HL-60 (cell line): ENCODE results near the gene AMPD2.

Experiments used
- DNase-seq, 2 experiments: peaks; one replicate each; pipeline ENCODE4 v3.0.0-alpha.2; 2010 to 2020; ENCODE audit warnings: low read depth in 1 of 2, low spot score in 1 of 2
- H3K27ac ChIP-seq: fragments of 250-450 bp; sonication (Bioruptor Pico); replicated peaks from 2 replicates; pipeline ENCODE4 v1.5.1; 2020; ENCODE audit warnings: mild to moderate bottlenecking, moderate library complexity
- H3K27me3 ChIP-seq: fragments of 250-450 bp; sonication (Bioruptor Pico); 2 replicates; pipeline ENCODE4 v1.5.1; 2021; ENCODE audit warnings: mild to moderate bottlenecking, moderate library complexity; ENCODE audit not compliant: insufficient read depth, poor library complexity, severe bottlenecking
- H3K4me3 ChIP-seq: replicated peaks from 2 replicates; pipeline ENCODE4 v1.5.1; 2011; ENCODE audit warnings: mild to moderate bottlenecking, control low read depth, low read length; ENCODE audit not compliant: insufficient read depth
- CTCF ChIP-seq: IDR thresholded peaks from one replicate; pipeline ENCODE4 v1.5.1; 2011; ENCODE audit warnings: low read length, control low read depth, inconsistent platforms; ENCODE audit not compliant: insufficient read depth
- GABPA ChIP-seq: IDR thresholded peaks from 2 replicates; pipeline ENCODE4 v1.6.1; 2012; ENCODE audit warnings: low read depth
- POLR2AphosphoS5 ChIP-seq: IDR thresholded peaks from 2 replicates; pipeline ENCODE4 v1.6.1; 2012; ENCODE audit warnings: low read depth
- REST ChIP-seq: IDR thresholded peaks from 2 replicates; pipeline ENCODE4 v1.6.1; 2012; ENCODE audit warnings: low read depth; ENCODE audit not compliant: insufficient replicate concordance
- SPI1 ChIP-seq: IDR thresholded peaks from 2 replicates; pipeline ENCODE4 v1.6.1; 2012; ENCODE audit warnings: low read depth, mild to moderate bottlenecking, borderline replicate concordance

Gene AMPD2

GRCh38 chr1:109578947-109579443, 40.6 kb upstream of the AMPD2 start:
- no peak overlapping the region for H3K4me3 ChIP-seq
- DNase-seq: no peak
- H3K27ac ChIP-seq: no peak overlapping the region
- H3K27me3 ChIP-seq: no peaks in the 10 kb centered on the region
- TF ChIP-seq SPI1 (no peak), CTCF (no peak), REST (no peak), POLR2AphosphoS5 (no peak), GABPA (no peak)

- TF ChIP-seq CTCF: no peak
- no peak for TF ChIP-seq REST
- TF ChIP-seq SPI1: no peak
- no peak for TF ChIP-seq POLR2AphosphoS5
- TF ChIP-seq GABPA: no peak
- Histone ChIP-seq H3K27me3 (no peaks in the 10 kb centered on the region), H3K27ac (no peak overlapping the region), H3K4me3 (no peak overlapping the region)
- DNase-seq: no peak
Observed at GRCh38 chr1:109579491-109579890, 40.1 kb upstream of the AMPD2 start.

- no peaks in the 10 kb centered on the region for H3K27me3 ChIP-seq
- no peak overlapping the region for H3K4me3 ChIP-seq
- DNase-seq: no peak
- no peak for TF ChIP-seq POLR2AphosphoS5
- TF ChIP-seq REST: no peak
- no peak for TF ChIP-seq CTCF
- TF ChIP-seq SPI1: no peak
- TF ChIP-seq GABPA: no peak
- no peak overlapping the region for H3K27ac ChIP-seq
Observed at GRCh38 chr1:109582021-109582420, 37.6 kb upstream of the AMPD2 start.
